NT2/D1 (cell line): ENCODE results near the gene GABARAPL1.

Experiments
- SUZ12 ChIP-seq: IDR thresholded peaks from 2 replicates; pipeline ENCODE4 v1.6.1; 2011; ENCODE audit not compliant: insufficient read length, insufficient read depth; ENCODE audit errors: extremely low read depth
- ZNF274 ChIP-seq: IDR thresholded peaks from 2 replicates; pipeline ENCODE4 v1.6.1; 2011; ENCODE audit warnings: mild to moderate bottlenecking, low read depth, low read length

DNA sequence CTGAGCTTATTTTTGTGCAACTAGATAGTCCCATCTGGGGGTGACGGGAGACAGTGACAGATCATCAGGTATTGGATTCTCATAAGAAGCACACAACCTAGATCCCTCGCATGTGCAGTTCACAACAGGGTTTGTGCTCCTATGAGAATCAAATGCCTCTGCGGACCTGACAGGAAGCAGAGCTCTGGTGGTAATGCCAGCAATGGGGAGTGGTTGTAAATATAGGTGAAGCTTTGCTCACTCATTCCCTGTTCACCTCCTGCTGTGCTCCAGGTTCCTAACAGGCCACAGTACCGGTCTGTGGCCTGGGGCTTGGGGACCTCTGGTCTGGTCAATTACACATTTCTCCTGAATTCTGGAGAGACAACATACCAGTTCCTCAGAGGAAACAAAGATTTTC is 39.0 kb downstream of the GABARAPL1 start:
- no peak for TF ChIP-seq SUZ12
- no peak for TF ChIP-seq ZNF274
